GM06990 (cell line): ENCODE measurements around the gene COX7A2.

ENCODE experiments used
- DNase-seq: peaks from one replicate; pipeline ENCODE4 v3.0.0-alpha.2; 2011; ENCODE audit not compliant: insufficient read length; ENCODE audit errors: extremely low read depth
- H3K27me3 ChIP-seq: replicated peaks from 2 replicates; pipeline ENCODE4 v1.6.0; 2011; ENCODE audit warnings: low read length; ENCODE audit not compliant: control insufficient read depth, insufficient read depth
- H3K36me3 ChIP-seq: 2 replicates; pipeline ENCODE4 v1.5.1; 2011; ENCODE audit warnings: low read length; ENCODE audit not compliant: control insufficient read depth, insufficient read depth
- H3K4me3 ChIP-seq: replicated peaks from 2 replicates; pipeline ENCODE4 v1.5.1; 2011; ENCODE audit warnings: low read depth, mild to moderate bottlenecking, control low read depth, low read length
- CTCF ChIP-seq: IDR thresholded peaks from 2 replicates; pipeline ENCODE4 v1.5.1; 2011; ENCODE audit warnings: low read length, control low read depth, mild to moderate bottlenecking, inconsistent platforms; ENCODE audit not compliant: insufficient read depth, poor library complexity, severe bottlenecking

Gene COX7A2

GRCh38 chr6:75217193-75217592 lies 26.4 kb downstream of the COX7A2 start:
- DNase-seq: no peak

GRCh38 chr6:75215291-75215690 lies 28.3 kb downstream of the COX7A2 start:
- Histone ChIP-seq H3K36me3 (no peaks in the 10 kb centered on the region), H3K27me3 (peaks cover 2% of the 10 kb centered on the region; the same call in 1 of the 2 replicates), H3K4me3 (no peak overlapping the region)
- no peak for DNase-seq
- TF ChIP-seq CTCF: no peak

More at GRCh38 chr6:75217193-75217592, 26.4 kb downstream of the COX7A2 start:
- Histone ChIP-seq H3K27me3 (no peaks in the 10 kb centered on the region), H3K36me3 (no peaks in the 10 kb centered on the region), H3K4me3 (no peak overlapping the region)
- no peak for TF ChIP-seq CTCF

GRCh38 chr6:75213732-75214131 lies 29.9 kb downstream of the COX7A2 start:
- DNase-seq: no peak
- Histone ChIP-seq H3K27me3 (peaks cover 2% of the 10 kb centered on the region; the same call in 1 of the 2 replicates), H3K4me3 (no peak overlapping the region), H3K36me3 (no peaks in the 10 kb centered on the region)
- TF ChIP-seq CTCF: peak; percentile 35

- H3K27me3 ChIP-seq: peaks cover 2% of the 10 kb centered on the region; the same call in 1 of the 2 replicates
- H3K4me3 ChIP-seq: no peak overlapping the region
- no peaks in the 10 kb centered on the region for H3K36me3 ChIP-seq
- TF ChIP-seq CTCF: no peak
- no peak for DNase-seq
Measured at GRCh38 chr6:75213112-75213511, 30.5 kb downstream of the COX7A2 start.

GRCh38 chr6:75211920-75212590 lies 31.5 kb downstream of the COX7A2 start:
- Histone ChIP-seq H3K4me3 (no peak overlapping the region), H3K27me3 (peaks cover 2% of the 10 kb centered on the region; the same call in 1 of the 2 replicates), H3K36me3 (no peaks in the 10 kb centered on the region)
- DNase-seq: no peak
- TF ChIP-seq CTCF: no peak
